HepG2 (cell line): ENCODE data around the gene OR2V2. TPM values are rescaled to one million over a fixed set of nuclear protein-coding genes. Genes with fewer than 3 reads are reported as not detected.

Experiments used
- BORCS8-MEF2B ChIP-seq: sonication (generic); formaldehyde crosslinking; IDR thresholded peaks from 2 replicates; pipeline ENCODE4 v1.8.0; 2022; ENCODE audit warnings: mild to moderate bottlenecking, missing genetic modification reagents
- ELF1 ChIP-seq: sonication (generic); formaldehyde crosslinking; IDR thresholded peaks from 2 replicates; pipeline ENCODE4 v1.4.0; 2020; ENCODE audit warnings: missing genetic modification reagents
- HDAC2 ChIP-seq: sonication (generic); formaldehyde crosslinking; IDR thresholded peaks from 2 replicates; pipeline ENCODE4 v1.4.0; 2020; ENCODE audit warnings: missing genetic modification reagents
- HMG20B ChIP-seq: conservative IDR thresholded peaks from 2 replicates; pipeline ENCODE4 v1.6.1; 2016; ENCODE audit warnings: missing genetic modification reagents, missing compliant biosample characterization
- KDM6A ChIP-seq: IDR thresholded peaks from 2 replicates; pipeline ENCODE4 v1.6.1; 2016; ENCODE audit warnings: low read depth
- MAZ ChIP-seq, 2 experiments: sonication (generic) in 1 of 2; formaldehyde crosslinking in 1 of 2; IDR thresholded peaks; 2 replicates each; pipeline versions ENCODE4 v1.5.0 to v1.6.1; 2012 to 2020; ENCODE audit warnings: low read depth in 2 of 2, mild to moderate bottlenecking in 2 of 2, borderline replicate concordance in 1 of 2, improper control_type of control experiment in 1 of 2, low read length in 1 of 2, missing genetic modification reagents in 1 of 2, moderate library complexity in 1 of 2
- MED13 ChIP-seq: sonication (generic); formaldehyde crosslinking; IDR thresholded peaks from 2 replicates; pipeline ENCODE4 v1.5.0; 2020; ENCODE audit warnings: missing genetic modification reagents
- MLLT10 ChIP-seq: sonication (generic); formaldehyde crosslinking; IDR thresholded peaks from 2 replicates; pipeline ENCODE4 v1.4.0; 2020; ENCODE audit warnings: missing genetic modification reagents
- MTF1 ChIP-seq: sonication (generic); formaldehyde crosslinking; IDR thresholded peaks from 2 replicates; pipeline ENCODE4 v1.5.0; 2020; ENCODE audit warnings: missing genetic modification reagents
- RFXANK ChIP-seq: IDR thresholded peaks from 2 replicates; pipeline ENCODE4 v1.6.1; 2016
- RXRB ChIP-seq: IDR thresholded peaks from 2 replicates; pipeline ENCODE4 v1.6.1; 2016; ENCODE audit warnings: borderline replicate concordance, missing genetic modification reagents, missing compliant biosample characterization
- SCMH1 ChIP-seq: sonication (generic); formaldehyde crosslinking; IDR thresholded peaks from 2 replicates; pipeline ENCODE4 v1.9.0; 2021; ENCODE audit warnings: missing genetic modification reagents, mild to moderate bottlenecking, borderline replicate concordance
- SRSF1 ChIP-seq: fragments of 200-400 bp; formaldehyde crosslinking; optimal IDR thresholded peaks from 2 replicates; pipeline ENCODE3; 2017; ENCODE audit warnings: mild to moderate bottlenecking, low read depth, low read length, moderate library complexity
- TBP ChIP-seq: sonication (generic); formaldehyde crosslinking; IDR thresholded peaks from 2 replicates; pipeline ENCODE4 v1.5.0; 2020; ENCODE audit warnings: missing genetic modification reagents
- TCF12 ChIP-seq, 2 experiments: fragments of 450-650 bp in 1 of 2; sonication (generic) in 1 of 2; formaldehyde crosslinking in 1 of 2; IDR thresholded peaks; 2 replicates each; pipeline versions ENCODE4 v1.6.1 to v1.8.0; 2017 to 2022; ENCODE audit warnings: antibody characterized with exemption in 1 of 2, mild to moderate bottlenecking in 1 of 2, missing genetic modification reagents in 1 of 2, moderate library complexity in 1 of 2
- WIZ ChIP-seq: sonication (generic); formaldehyde crosslinking; IDR thresholded peaks from 2 replicates; pipeline ENCODE4 v1.5.1; 2020; ENCODE audit warnings: mild to moderate bottlenecking, missing genetic modification reagents
- ZC3H13 ChIP-seq: sonication (generic); formaldehyde crosslinking; IDR thresholded peaks from 2 replicates; pipeline ENCODE4 v1.8.1; 2023; ENCODE audit warnings: mild to moderate bottlenecking, missing genetic modification reagents, moderate library complexity
- ZMYM3 ChIP-seq: sonication (generic); formaldehyde crosslinking; IDR thresholded peaks from 2 replicates; pipeline ENCODE4 v1.5.1; 2020; ENCODE audit warnings: mild to moderate bottlenecking, missing genetic modification reagents
- ZNF143 ChIP-seq: sonication (generic); formaldehyde crosslinking; IDR thresholded peaks from 2 replicates; pipeline ENCODE4 v1.4.0; 2020; ENCODE audit warnings: missing genetic modification reagents
- ZNF350 ChIP-seq: sonication (generic); formaldehyde crosslinking; IDR thresholded peaks from 2 replicates; pipeline ENCODE4 v1.4.0; 2020; ENCODE audit warnings: mild to moderate bottlenecking, low read depth, missing genetic modification reagents, borderline replicate concordance
- ZNF562 ChIP-seq: sonication (generic); formaldehyde crosslinking; IDR thresholded peaks from 2 replicates; pipeline ENCODE4 v1.8.0; 2022; ENCODE audit warnings: missing genetic modification reagents, borderline replicate concordance
- ZNF615 ChIP-seq: sonication (generic); formaldehyde crosslinking; IDR thresholded peaks from 2 replicates; pipeline ENCODE4 v1.5.0; 2020; ENCODE audit warnings: mild to moderate bottlenecking, missing genetic modification reagents, borderline replicate concordance
- ZNF672 ChIP-seq: sonication (generic); formaldehyde crosslinking; IDR thresholded peaks from 2 replicates; pipeline ENCODE4 v1.8.1; 2022; ENCODE audit warnings: missing genetic modification reagents
- ZNF839 ChIP-seq: sonication (generic); formaldehyde crosslinking; IDR thresholded peaks from 2 replicates; pipeline ENCODE4 v1.4.0; 2020; ENCODE audit warnings: missing genetic modification reagents, mild to moderate bottlenecking, borderline replicate concordance
- polyA plus RNA-seq, 8 experiments: library from polyadenylated mRNA; depleted of rRNA in 3 of 8; stranded (reverse) in 7 of 8; unstranded in 1 of 8; fragments of >200 nt; fragmentation: Illumina TruSeq in 4 of 8; extraction: Trizol in 4 of 8; gene quantifications; 2 replicates each; pipeline versions ENCODE4 v1.2.1 to v1.2.3, GENCODE V29; 2011 to 2016; ENCODE audit warnings: low read depth in 4 of 8, missing spikeins in 1 of 8, mixed read lengths in 1 of 8; ENCODE audit not compliant: insufficient read depth in 1 of 8
- total RNA-seq, 5 experiments: library from RNA; depleted of rRNA; stranded (reverse); fragments of >200 nt; fragmentation: Illumina TruSeq; extraction: Trizol; gene quantifications; 2 replicates each; pipeline ENCODE4 v1.2.3, GENCODE V29; 2016; ENCODE audit warnings: low read depth in 1 of 5
- TF ChIP-seq, protein P1 (sequence below): sonication (generic); formaldehyde crosslinking; IDR thresholded peaks from 2 replicates; pipeline ENCODE4 v1.4.0; 2020; ENCODE audit warnings: missing genetic modification reagents

The OR2V2 gene
- total and polyA plus RNA-seq, 2 of the 13 experiments (the other 11 are each of a cell fraction or from before 2014, with no cell fraction given), result not detected

DNA sequence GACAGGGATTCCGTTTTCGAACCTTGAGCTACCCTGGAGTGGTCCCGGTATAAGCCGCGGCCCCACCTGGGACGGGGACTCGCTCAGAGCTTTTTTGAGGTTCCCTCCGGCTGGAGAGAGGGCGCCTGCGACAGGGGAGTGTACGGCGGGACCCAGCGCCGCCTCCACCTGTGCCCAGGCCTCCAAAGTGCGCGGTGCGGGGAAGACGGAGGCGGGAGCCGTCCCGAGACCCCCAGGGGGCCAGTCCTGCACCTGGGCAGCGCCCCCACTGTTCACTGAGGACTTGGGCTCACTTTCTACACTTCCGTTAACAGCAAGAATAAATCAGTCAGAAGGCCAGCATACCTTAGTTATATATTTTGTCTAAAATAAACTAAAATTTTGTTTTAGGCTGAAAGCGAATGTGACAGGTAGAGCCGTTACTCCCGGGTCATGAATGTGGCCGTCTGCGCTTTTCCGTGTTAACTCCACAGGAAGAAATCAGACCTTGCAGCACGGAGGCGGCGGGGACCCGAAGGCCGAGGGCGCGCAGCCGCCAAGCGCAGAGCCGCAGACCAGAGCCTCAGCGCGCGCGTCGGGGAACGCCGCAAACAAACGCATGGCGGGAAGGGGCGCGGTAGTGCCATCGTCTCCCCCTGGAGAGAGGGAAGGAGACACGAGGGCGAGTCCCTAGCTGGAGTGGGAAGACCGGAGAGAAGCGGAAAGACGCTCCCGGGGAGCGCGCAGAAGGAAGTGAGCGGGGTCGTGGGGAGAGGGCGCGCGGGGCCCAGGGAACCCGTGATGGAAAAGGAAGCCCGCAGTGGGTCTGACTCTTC, 43.5 kb downstream of the OR2V2 start (continued):
- TF ChIP-seq, protein P1, sequence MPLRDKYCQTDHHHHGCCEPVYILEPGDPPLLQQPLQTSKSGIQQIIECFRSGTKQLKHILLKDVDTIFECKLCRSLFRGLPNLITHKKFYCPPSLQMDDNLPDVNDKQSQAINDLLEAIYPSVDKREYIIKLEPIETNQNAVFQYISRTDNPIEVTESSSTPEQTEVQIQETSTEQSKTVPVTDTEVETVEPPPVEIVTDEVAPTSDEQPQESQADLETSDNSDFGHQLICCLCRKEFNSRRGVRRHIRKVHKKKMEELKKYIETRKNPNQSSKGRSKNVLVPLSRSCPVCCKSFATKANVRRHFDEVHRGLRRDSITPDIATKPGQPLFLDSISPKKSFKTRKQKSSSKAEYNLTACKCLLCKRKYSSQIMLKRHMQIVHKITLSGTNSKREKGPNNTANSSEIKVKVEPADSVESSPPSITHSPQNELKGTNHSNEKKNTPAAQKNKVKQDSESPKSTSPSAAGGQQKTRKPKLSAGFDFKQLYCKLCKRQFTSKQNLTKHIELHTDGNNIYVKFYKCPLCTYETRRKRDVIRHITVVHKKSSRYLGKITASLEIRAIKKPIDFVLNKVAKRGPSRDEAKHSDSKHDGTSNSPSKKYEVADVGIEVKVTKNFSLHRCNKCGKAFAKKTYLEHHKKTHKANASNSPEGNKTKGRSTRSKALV (CRISPR knock-in tag), result peak; percentile 98
- TF ChIP-seq TCF12 (IDR thresholded peaks at IDR 0.05) (no peak), TCF12 (CRISPR knock-in tag; IDR thresholded peaks at IDR 0.05) (no peak; the same call in 1 of the 2 replicates), MLLT10 (no peak), TBP (CRISPR knock-in tag) (no peak), BORCS8-MEF2B (CRISPR knock-in tag) (no peak), ZNF350 (CRISPR knock-in tag) (peak; percentile 72; the same call in 1 of the 2 replicates), ELF1 (CRISPR knock-in tag) (no peak; the same call in 1 of the 2 replicates), SRSF1 (no peak), MED13 (no peak; the same call in 1 of the 2 replicates), HDAC2 (CRISPR knock-in tag) (no peak), KDM6A (CRISPR knock-in tag) (no peak), WIZ (CRISPR knock-in tag) (no peak), RFXANK (CRISPR knock-in tag) (0 out of 2 replicates have a peak, but pooled peaks have one; percentile 27), ZNF143 (0 out of 2 replicates have a peak, but pooled peaks have one; percentile 13), ZMYM3 (CRISPR knock-in tag) (no peak; the same call in 1 of the 2 replicates), MTF1 (CRISPR knock-in tag) (0 out of 2 replicates have a peak, but pooled peaks have one; percentile 64), SCMH1 (no peak), ZNF615 (no peak), HMG20B (CRISPR knock-in tag) (0 out of 2 replicates have a peak, but pooled peaks have one; percentile 9), ZNF839 (CRISPR knock-in tag) (0 out of 2 replicates have a peak, but pooled peaks have one; percentile 25), MAZ (IDR thresholded peaks at IDR 0.05; ENCODE audit: borderline replicate concordance, low read depth, low read length) (no peak), MAZ (CRISPR knock-in tag; IDR thresholded peaks at IDR 0.05; ENCODE audit: low read depth) (0 out of 2 replicates have a peak, but pooled peaks have one; percentile 10), ZC3H13 (CRISPR knock-in tag) (no peak), RXRB (CRISPR knock-in tag) (no peak), ZNF562 (no peak), ZNF672 (CRISPR knock-in tag) (peak; percentile 70; the same call in 1 of the 2 replicates)
